GM12865 (cell line): ENCODE data around the gene CEBPB.

Experiments used
- DNase-seq: peaks from one replicate; pipeline ENCODE4 v3.0.0; 2010; ENCODE audit warnings: low read depth
- H3K4me3 ChIP-seq: 2 replicates; pipeline ENCODE4 v1.5.1; 2011; ENCODE audit warnings: mild to moderate bottlenecking, low read depth, low read length, control low read depth
- CTCF ChIP-seq: IDR thresholded peaks from 2 replicates; pipeline ENCODE4 v1.5.1; 2011; ENCODE audit warnings: low read length, control low read depth, low read depth, inconsistent platforms; ENCODE audit not compliant: insufficient read depth; ENCODE audit errors: missing control alignments

CEBPB gene

GRCh38 chr20:50186151-50186885, 4.3 kb upstream of the CEBPB start:
- peak; percentile 80 for DNase-seq
- TF ChIP-seq CTCF: peak; percentile 96

DNA sequence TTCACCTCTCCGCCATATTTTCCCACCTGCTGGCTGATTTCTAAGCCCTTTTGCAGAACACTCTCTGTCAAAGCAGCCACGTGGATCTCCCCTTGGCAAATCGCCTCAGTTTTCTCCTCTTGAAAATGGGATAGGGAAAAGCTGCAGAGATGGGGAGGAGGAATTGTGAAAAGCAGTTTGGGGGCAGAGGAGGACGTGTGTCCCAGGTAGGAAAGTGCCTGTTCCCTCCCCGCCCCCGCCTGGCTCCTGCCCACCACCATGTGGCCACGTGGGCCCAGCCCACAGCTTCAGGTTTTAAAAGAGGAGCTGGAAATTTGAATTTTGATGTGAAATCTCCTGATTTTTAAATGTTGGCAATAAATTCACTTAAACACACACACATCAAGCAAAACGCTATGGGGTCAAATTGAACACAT, 3.6 kb upstream of the CEBPB start:
- TF ChIP-seq CTCF: no peak
- no peak for DNase-seq
- no peak overlapping the region for H3K4me3 ChIP-seq

More at GRCh38 chr20:50186151-50186885, 4.3 kb upstream of the CEBPB start:
- H3K4me3 ChIP-seq: no peak overlapping the region

- no peak for TF ChIP-seq CTCF
- H3K4me3 ChIP-seq: no peak overlapping the region
- DNase-seq: no peak
Observed at GRCh38 chr20:50187403-50188051, 3.1 kb upstream of the CEBPB start.

- no peak overlapping the region for H3K4me3 ChIP-seq
- TF ChIP-seq CTCF: no peak
- no peak for DNase-seq
Observed at GRCh38 chr20:50188287-50188688, 2.3 kb upstream of the CEBPB start.

GRCh38 chr20:50188879-50189680, 1.6 kb upstream of the CEBPB start:
- H3K4me3 ChIP-seq: no peak overlapping the region
- DNase-seq: no peak
- TF ChIP-seq CTCF: no peak

DNA sequence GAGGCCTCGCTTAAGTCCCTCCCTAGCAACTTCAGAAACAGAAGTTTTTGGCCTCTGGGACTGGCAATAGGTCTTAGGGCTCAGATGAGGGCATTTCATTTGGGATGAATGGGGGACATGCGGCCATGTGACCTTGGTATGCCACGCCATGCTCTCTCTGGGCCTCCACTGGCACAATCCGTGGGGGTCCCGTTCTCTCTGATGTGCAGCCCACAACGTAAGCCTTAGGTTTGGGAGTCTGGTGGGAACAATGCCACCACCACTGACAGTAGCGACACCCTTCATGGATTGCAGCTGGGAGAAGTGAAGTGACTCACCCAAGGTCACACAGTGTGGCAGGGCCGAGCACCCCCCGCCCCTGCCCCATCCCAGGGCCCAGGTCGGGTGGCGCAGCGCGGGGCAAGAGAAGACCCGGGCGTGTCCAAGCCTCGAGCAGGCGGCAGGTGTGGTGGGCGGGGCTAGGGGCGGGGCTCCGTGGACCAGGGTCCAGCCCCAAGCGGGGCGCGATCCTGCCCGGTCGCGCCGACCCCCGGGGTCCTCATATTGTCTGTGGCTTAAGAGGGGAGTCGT, 864 bp upstream of the CEBPB start:
- H3K4me3 ChIP-seq: no peak overlapping the region; the same call in 1 of the 2 replicates
- no peak for DNase-seq
- no peak for TF ChIP-seq CTCF
